Measurements from ENCODE around the gene AMBRA1.

AMBRA1 gene

GRCh38 chr11:46475051-46475925 is 118.5 kb downstream of the AMBRA1 start:
- no peak for DNase-seq (ENCODE audit: low read depth in 2 of 2)

- no peak for DNase-seq (ENCODE audit: low read depth in 2 of 2)
Measured at GRCh38 chr11:46472662-46472994, 121.2 kb downstream of the AMBRA1 start.

- no peak for DNase-seq (ENCODE audit: low read depth in 2 of 2)
Measured at GRCh38 chr11:46471943-46472661, 121.7 kb downstream of the AMBRA1 start.

- no peak for DNase-seq (ENCODE audit: low read depth in 2 of 2)
Measured at GRCh38 chr11:46469926-46470325, 123.9 kb downstream of the AMBRA1 start.

GRCh38 chr11:46465683-46466082 is 128.1 kb downstream of the AMBRA1 start:
- no peak for DNase-seq (ENCODE audit: low read depth in 2 of 2)

- no peak for DNase-seq (ENCODE audit: low read depth in 2 of 2)
Measured at GRCh38 chr11:46463701-46464421, 130.0 kb downstream of the AMBRA1 start.

- no peak for DNase-seq (ENCODE audit: low read depth in 2 of 2)
Measured at GRCh38 chr11:46461461-46461927, 132.3 kb downstream of the AMBRA1 start.

- DNase-seq (ENCODE audit: low read depth in 2 of 2) = no peak
Measured at GRCh38 chr11:46458491-46458890, 135.3 kb downstream of the AMBRA1 start.

GRCh38 chr11:46457659-46458424 is 136.0 kb downstream of the AMBRA1 start:
- DNase-seq (ENCODE audit: low read depth in 2 of 2) = no peak

GRCh38 chr11:46457021-46457420 is 136.8 kb downstream of the AMBRA1 start:
- DNase-seq (ENCODE audit: low read depth in 2 of 2) = no peak

- DNase-seq (ENCODE audit: low read depth in 2 of 2) = no peak
Measured at GRCh38 chr11:46456269-46457001, 137.4 kb downstream of the AMBRA1 start.

GRCh38 chr11:46455834-46456233 is 138.0 kb downstream of the AMBRA1 start:
- DNase-seq (ENCODE audit: low read depth in 2 of 2) = no peak

GRCh38 chr11:46452918-46453517 is 140.8 kb downstream of the AMBRA1 start:
- no peak for DNase-seq (ENCODE audit: low read depth in 2 of 2)

- DNase-seq (ENCODE audit: low read depth in 2 of 2) = no peak
Measured at GRCh38 chr11:46451759-46452158, 142.1 kb downstream of the AMBRA1 start.

- no peak for DNase-seq (ENCODE audit: low read depth in 2 of 2)
Measured at GRCh38 chr11:46450846-46451477, 142.9 kb downstream of the AMBRA1 start.

- DNase-seq (ENCODE audit: low read depth in 2 of 2) = no peak
Measured at GRCh38 chr11:46447544-46447943, 146.3 kb downstream of the AMBRA1 start.

- no peak for DNase-seq (ENCODE audit: low read depth in 2 of 2)
Measured at GRCh38 chr11:46445920-46446771, 147.7 kb downstream of the AMBRA1 start.

GRCh38 chr11:46445192-46445919 is 148.5 kb downstream of the AMBRA1 start:
- no peak for DNase-seq (ENCODE audit: low read depth in 2 of 2)
